ENCODE data around the gene JUNB.

The JUNB gene

GRCh38 chr19:12774588-12775555 lies 16.4 kb upstream of the JUNB start, which contains the start of gene HOOK2:
Gene HOOK2 (minus strand): TSS chr19:12775552. CDS start chr19:12775449, 103 bp downstream.
- DNase-seq, result no peak

DNA sequence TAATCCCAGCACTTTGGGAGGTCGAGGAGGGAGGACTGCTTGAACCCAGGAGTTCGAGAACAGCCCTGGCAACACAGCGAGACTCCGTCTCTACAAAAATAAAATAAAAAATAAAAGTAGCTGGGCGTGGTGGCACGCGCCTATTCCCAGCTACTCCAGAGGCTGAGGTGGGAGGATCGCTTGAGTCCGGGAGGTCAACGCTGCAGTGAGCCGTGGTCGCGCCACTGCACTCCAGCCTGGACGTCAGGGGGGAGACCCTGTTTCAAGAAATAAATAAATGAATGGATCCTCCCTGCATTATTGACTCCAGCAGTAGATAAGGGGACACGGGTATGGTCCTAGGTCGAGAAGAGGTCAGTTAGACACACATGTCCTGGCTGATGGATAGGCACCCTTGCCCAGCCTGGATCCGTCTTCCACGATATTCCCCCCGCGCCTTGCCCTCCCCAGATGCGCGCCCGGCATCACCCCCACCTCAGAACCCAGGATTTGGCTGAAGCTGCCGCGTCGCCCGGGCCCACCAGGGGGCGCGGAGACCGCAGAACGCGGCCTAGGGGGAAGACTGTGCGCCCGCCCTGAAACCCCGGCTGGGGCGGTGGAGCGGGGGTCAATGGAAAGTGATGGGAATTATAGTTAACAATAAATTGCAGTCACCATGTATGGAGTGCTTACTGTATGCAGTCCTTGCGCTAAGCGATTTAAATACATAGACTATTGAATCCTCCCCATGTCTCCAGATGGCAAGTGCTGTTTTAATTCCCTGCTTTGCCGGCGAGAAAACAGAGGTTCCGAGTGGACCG lies 13.9 kb upstream of the JUNB start:
- peak; percentile 79 for DNase-seq

DNA sequence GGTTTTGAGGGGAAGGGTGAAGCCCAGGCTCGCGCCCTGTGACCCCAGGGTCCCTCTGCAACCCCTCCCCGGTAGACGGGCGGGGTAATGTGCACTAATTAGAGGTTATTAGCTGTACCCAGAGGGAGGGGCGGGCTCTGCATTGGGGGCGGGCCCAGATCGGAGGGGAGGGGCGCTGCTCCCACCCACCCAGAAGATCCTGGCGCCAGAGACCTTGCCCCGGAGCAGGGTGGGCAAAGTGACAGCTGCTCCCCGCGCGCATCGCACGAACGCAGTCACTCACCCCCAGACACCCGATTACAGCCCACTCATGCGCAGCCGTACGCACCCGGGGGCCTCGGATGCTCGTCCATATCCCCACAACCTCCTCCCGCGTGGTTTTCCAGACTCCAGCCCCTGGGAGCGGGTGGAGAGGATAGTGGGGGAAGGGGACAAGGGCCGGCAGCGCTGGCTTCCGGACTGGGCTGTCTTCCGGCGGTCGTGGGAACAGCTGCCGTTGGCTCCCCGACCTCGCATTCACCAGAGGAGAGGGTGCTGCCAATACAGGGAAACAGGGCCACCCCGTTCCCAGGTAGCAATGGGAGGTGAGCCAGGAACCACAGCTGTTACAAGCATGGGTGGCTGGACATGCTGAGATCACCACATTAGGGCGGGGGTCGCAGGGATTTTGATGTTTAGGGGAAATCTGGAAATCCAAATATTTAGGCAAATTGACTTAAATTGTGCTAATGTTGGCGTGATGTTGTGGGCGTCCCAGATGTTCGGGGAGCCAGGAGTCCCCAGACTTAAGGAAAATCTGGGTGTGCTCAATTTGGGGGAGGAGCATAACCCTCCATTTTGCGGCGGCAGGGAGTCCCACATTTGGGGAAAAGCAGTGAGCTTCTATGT lies 13.0 kb upstream of the JUNB start:
- peak; percentile 75 for DNase-seq

DNA sequence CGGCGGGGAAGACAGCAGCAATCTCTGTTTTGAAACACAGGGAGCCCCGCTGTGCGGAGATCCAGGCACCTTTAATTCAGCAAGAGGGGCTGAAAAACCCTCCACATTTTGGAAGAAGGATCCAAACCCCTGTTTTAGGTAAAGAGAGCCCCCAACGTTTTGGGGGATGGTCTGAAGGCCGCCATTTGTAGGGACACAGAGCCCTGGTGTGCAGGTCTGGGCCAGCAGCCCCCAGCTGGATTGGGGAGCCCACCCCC lies 12.5 kb upstream of the JUNB start:
- DNase-seq, result no peak

DNA sequence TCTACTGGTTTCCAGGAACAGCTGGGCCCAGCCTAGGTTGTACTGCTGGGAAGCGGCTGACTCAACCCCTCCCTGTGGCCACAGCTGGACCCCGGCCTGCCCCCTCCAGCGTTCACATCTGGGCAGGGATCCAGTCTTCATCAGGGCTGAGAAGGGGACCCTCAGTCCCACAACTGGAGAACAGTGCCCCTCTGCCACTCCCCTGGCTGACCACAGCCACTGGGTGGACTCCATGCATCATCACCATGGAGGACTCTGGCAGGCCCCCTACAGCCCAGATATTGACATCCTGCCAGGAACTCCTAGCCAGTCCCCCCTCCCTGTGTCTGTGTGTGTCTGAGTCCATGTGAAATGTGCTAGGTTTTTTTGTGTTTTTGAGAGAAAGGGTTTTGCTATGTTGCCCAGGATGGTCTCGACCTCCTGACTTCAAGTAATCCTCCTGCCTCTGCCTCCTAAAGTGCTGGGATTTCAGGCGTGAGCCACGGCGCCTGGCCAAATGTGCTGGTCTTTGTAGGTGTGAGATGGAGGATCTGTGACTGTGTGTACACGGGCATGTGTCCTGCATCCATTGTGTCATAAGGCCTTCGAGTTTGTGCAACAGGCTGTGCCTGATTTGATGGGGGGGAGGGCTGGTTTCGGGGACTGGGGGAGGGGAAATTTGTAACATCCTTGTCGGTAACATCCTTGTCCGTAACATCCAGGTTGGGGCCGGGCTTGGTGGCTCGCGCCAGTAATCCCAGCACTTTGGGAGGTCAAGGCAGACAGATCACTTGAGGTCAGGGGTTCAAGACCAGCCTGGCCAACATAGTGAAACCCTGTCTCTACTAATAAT lies 11.9 kb upstream of the JUNB start:
- DNase-seq, result peak; percentile 86

DNA sequence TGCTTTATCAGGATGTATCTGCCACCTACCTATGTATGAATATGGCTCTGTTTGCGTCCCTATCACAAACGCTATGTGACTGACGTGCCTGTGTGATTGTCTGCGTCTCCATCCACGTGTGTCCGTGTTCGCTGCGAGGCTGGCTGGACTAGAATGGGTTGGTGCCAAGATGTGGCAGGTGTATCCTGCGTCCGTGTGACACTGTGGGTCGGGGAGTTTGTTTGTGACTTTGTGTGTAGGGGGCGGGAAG lies 9.2 kb upstream of the JUNB start:
- no peak for DNase-seq

GRCh38 chr19:12782424-12783290 lies 8.6 kb upstream of the JUNB start:
- peak; percentile 89 for DNase-seq

DNA sequence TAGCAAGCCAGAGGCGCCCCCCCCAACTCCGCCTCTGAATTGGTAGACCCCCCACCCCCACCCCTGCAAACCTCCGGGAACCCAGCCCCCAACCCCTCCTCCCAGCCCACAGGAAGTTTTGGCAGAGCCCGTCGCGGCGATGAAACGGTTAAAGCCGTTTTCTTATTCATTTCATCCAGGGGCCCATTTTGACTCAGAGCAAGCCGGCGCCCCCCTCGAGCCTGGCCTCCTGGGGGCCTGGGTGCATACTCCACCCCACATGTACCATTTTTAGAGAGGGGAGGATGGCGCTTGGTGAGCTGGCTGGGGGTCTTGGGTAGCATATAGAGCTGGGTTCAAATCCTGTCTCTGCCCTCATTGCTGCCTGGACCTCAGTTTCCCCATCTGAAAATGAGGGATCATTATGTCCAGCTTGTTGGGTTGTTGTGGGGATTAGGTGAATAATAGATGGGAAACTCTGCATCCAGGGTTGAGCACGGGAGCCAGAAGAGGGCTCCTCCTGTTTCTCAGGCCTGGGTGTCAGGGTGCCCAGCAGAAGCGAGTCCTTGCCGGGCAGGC lies 7.9 kb upstream of the JUNB start:
- peak; percentile 69 for DNase-seq

GRCh38 chr19:12783849-12784393 lies 7.4 kb upstream of the JUNB start:
- no peak for DNase-seq

DNA sequence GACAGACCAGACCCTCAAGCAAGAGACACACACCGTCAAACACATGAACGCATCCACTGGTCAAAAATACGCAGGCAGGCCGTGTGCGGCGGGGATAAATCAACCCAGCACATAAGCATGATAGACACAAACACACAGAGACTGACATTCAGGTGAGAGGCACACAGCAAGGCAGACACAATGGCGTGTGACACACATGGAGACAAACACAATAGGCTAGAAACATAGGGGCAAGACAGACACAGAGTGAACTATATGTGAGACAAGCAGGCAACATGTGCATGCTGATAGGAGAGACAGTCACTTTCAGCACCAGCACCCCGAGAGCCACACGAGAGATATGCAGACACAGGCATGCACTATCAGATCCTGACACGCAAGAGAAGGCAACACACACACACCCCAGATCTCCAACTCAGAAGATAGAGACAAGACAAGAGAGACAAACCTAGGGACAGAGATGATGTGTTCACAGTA lies 6.9 kb upstream of the JUNB start:
- DNase-seq, result no peak

- no peak for DNase-seq
Measured at GRCh38 chr19:12784871-12785430, 6.3 kb upstream of the JUNB start.

- DNase-seq, result no peak
Measured at GRCh38 chr19:12785431-12786031, 5.8 kb upstream of the JUNB start.

DNA sequence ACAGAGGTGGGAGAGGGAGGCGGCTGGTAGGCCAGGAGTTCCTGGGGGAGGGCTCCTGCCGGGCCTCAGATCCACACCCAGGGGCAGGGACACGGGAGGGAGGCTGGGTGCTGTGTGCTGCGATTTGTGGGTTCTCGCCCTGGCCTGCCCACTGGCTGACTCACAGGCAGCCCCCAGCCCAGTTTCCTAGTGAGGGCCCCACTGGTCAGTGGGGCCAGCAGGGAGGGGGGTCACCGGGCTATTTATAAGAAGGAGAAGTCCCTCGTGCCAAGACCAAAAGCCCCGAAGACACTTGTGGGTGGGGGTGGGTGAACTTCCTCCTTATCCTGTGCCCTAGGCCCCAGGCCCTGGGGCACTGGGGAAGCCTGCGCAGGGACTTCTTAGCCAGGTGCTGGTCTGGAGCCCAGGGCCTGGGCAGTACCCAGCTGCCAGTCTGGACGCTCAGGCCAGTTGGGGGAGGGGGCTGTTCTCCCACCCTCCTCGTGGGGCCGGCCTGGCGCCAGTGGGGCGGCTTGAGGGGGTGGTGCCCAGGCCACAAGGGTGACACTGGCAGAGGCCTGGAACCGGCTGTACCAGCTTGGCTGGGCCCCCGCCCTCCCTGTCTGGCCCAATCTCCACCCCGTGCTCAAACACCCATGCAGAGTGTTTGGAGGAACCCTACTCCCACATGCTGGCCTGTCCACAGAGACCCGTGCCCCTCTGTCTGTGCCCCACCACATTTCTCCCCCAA lies 5.0 kb upstream of the JUNB start:
- no peak for DNase-seq

DNA sequence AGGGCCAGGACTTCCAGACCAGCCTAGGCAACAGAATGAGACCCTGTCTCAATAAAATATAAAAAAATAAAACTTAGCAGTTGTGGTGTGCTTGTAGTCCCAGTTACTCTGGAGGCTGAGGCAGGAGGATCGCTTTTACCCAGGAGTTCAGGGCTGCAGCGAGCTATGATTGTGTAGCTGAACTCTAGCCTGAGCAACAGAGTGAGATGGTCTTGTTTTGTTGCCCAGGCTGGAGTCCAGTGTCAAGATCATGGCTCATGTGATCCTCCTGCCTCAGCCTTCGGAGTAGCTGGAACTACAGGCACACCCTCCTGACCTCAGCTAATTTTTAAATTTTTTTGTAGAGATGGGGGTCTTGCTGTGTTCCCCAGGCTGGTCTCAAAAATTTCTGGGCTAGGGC lies 4.3 kb upstream of the JUNB start:
- no peak for DNase-seq

DNA sequence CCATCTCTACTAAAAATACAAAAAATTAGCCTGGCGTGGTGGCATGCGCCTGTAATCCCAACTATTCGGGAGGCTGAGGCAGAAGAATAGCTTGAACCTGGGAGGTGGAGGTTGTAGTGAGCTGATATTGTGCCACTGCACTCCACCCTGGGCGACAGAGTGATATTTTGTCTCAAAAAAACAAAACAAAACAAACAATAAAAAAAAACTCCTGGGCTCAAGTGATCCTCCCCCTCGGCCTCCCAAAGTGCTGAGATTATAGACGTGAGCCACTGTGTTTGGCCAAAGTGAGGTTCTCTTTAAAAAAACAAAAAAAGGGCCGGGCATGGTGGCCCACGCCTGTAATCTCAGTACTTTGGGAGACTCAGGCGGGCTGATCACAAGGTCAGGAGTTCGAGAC lies 3.8 kb upstream of the JUNB start:
- no peak for DNase-seq

DNA sequence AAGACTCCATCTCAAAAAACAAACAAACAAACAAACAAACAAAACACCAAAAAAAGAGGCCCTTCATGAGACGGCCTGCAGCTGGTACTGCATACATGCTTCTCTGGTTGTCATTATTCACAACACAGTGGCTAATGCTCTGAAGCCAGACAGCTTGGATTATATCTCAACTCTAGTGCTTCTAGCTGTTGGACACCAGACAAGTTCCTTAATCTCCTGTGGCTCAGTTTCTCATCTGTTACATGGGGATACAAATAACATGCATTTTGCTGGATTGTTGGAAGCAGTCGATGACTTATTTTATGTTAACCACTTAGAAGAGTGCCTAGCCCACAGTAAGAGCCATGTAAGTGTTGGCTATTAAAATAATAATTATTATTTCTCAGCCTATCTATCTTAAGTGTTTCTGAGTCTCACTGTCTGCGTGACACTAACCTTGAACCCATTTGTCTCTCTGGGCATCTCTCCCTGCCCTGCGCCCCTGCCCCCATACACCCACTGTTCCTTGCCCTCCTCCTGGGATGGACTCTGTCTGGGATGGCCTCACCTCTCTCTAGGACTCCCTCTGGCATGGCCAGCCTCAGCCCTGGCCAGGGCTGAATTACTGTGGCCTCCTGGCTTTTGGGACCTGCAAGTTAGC lies 3.1 kb upstream of the JUNB start:
- DNase-seq, result no peak

- peak; percentile 77 for DNase-seq
Measured at GRCh38 chr19:12788682-12789097, 2.6 kb upstream of the JUNB start.

DNA sequence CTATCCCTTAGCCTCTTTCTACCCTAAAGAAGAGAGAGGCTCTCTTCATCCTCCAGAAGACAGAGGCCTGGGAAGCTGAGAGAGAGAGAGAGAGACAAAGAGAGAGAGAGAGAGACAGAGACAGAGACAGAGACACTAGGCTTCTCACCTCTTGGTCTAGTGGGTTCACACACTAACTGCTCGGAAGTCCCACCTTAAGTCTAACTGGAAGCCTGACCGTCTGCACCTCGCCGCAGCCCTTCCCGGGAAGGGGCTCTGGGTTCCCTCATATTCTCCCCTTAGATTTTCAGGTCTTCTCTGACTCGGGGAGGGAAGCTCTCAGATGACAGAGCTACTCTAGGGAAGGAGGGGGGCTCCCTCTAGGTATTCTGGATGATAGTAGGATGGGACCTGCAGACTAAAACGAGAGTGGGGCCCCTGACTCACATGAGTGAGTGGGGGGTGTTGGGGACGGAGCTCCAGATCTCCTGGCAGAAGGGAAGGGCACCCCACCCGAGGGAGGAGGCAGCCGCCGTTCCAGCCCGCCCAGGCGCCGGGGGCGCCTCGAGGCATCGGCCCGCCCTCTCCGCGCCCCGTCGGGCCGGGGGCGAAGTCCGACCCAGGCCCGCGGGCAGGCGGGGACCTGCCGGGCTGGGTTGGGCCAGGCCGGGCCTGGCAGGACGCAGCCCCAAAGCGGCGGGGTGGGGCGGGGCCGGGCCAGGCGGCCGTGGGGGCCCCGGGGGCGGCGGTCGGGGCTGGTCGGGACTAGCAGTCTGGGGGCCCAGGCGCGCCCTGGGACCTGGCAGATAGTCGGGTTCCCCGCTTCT lies 2.0 kb upstream of the JUNB start:
- no peak for DNase-seq

Measured in fibroblast of skin of right quadriceps (primary cell).